ENCODE results near the gene MRPL2. TPM values are rescaled to one million over a fixed set of nuclear protein-coding genes. Genes with fewer than 3 reads are reported as not detected.

MRPL2 gene
- polyA plus RNA-seq, 3 donors = 23.9 to 26.9 (median 26.3) TPM

DNA sequence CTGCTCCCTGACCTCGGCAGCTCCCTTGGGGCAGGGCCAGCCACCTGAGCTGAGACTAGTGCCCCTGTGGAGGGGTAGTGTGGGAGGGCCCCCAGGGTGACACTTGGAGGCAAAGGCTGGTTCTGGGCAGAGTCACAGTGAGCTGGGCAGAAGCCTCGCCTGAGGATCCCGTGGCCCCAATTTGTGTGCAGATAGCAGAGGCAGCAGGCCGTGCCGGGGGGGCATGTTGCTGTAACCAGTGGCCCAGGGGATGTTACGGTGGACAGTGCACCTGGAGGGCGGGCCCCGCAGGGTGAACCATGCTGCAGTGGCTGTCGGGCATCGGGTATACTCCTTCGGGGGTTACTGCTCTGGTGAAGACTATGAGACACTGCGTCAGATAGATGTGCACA, 42.3 kb downstream of the MRPL2 start:
- DNase-seq = no peak
- no peak overlapping the region for H3K4me3 Mint-ChIP-seq
- Histone ChIP-seq H3K4me3 (replicated peaks in 1 of 3; ENCODE audit: low read depth in 2 of 3, low read length in 3 of 3) (no peak overlapping the region), H3K27ac (ENCODE audit: low read depth in 1 of 2, low read length in 2 of 2) (peak overlapping the region in 1 of 2 donors; percentile 56), H3K4me2 (replicated peaks; ENCODE audit: extremely low read depth, low read length, poor library complexity, severe bottlenecking) (no peak overlapping the region), H3K4me1 (ENCODE audit: control insufficient read depth in 1 of 2, insufficient read depth in 2 of 2, low read length in 2 of 2) (peaks cover 45 to 51% of the 10 kb centered on the region in 2 donors), H3K79me2 (ENCODE audit: insufficient read depth, low read length) (peaks cover 61% of the 10 kb centered on the region), H2AFZ (ENCODE audit: insufficient read depth, low read depth, low read length, poor library complexity, severe bottlenecking) (no peak overlapping the region), H3K27me3 (ENCODE audit: control insufficient read depth in 2 of 2, insufficient read depth in 2 of 2, low read length in 2 of 2) (no peaks in the 10 kb centered on the region), H3K36me3 (replicated peaks in 1 of 2; ENCODE audit: control insufficient read depth in 1 of 2, insufficient read depth in 2 of 2, low read length in 2 of 2) (peaks cover 30 to 31% of the 10 kb centered on the region in 2 donors), H3K9ac (ENCODE audit: insufficient read depth, low read length, poor library complexity, severe bottlenecking) (no peak overlapping the region), H3K9me3 (replicated peaks in 1 of 2; ENCODE audit: control insufficient read depth in 1 of 2, insufficient read depth in 1 of 2, low read length in 2 of 2) (no peaks in the 10 kb centered on the region), H4K20me1 (ENCODE audit: insufficient read depth, low read length) (peaks cover 47% of the 10 kb centered on the region)
- H3K9me3 Mint-ChIP-seq = no peaks in the 10 kb centered on the region
- H3K4me1 Mint-ChIP-seq = peaks cover 49% of the 10 kb centered on the region
- intact Hi-C loops (cut with micrococcal nuclease) = loop anchor here in 1 of 2 donors (10.0 kb wide), 2 partner anchors 112 to 498 kb away; partner anchors contain the start of genes LRRC73, POLR1C and YIPF3
- H3K36me3 Mint-ChIP-seq = peaks cover 30 to 41% of the 10 kb centered on the region in 2 donors
- TF ChIP-seq, protein P1, sequence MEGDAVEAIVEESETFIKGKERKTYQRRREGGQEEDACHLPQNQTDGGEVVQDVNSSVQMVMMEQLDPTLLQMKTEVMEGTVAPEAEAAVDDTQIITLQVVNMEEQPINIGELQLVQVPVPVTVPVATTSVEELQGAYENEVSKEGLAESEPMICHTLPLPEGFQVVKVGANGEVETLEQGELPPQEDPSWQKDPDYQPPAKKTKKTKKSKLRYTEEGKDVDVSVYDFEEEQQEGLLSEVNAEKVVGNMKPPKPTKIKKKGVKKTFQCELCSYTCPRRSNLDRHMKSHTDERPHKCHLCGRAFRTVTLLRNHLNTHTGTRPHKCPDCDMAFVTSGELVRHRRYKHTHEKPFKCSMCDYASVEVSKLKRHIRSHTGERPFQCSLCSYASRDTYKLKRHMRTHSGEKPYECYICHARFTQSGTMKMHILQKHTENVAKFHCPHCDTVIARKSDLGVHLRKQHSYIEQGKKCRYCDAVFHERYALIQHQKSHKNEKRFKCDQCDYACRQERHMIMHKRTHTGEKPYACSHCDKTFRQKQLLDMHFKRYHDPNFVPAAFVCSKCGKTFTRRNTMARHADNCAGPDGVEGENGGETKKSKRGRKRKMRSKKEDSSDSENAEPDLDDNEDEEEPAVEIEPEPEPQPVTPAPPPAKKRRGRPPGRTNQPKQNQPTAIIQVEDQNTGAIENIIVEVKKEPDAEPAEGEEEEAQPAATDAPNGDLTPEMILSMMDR (IDR thresholded peaks at IDR 0.05) = no peak
- WGBS (ENCODE audit: insufficient coverage) = 98% methylated on average over 12 of the region's 12 CpGs
- peaks cover 0 to 4% (median 0%) of the 10 kb centered on the region in 3 donors for H3K27me3 Mint-ChIP-seq (ENCODE audit: low read depth in 3 of 3)
- peak overlapping the region in 1 of 7 donors; percentile 51 for H3K27ac Mint-ChIP-seq

DNA sequence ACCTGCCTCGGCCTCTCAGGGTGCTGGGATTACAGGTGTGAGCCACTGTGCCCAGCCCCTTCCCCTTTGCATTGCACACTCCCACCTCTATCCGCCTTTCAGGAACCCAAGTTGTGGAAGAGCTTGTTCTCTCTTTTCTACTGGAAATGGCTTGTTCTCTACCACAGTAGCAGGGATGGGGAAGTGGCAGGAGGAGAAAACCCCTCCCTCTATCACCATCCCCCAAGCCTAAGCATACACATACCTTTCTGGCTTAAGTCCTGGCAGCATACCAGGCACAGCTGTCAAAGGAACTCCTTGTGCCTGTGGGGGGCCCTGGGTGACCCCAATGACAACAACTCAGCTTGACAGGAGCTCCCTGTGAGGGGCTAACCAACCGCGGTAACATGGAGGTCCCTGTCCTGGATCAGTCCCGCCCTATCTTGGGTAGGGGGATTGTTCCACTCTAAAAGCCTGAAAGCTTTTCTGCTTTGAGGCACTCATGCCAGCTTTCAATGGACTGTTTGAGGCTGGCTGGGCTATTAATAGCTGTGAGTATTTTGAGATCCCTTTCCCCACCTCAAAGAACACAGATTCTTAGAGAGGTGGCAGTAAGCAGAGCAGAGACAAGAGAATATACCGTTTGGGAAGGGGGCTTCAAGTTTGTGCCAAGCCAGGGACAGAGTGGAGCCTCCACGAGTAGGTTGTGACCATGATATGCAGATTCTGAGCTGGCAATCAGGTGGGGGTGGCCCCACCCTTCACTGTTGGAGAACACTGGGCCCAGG, 42.9 kb downstream of the MRPL2 start:
- H3K4me3 Mint-ChIP-seq = peak overlapping the region; percentile 21 to 77
- peaks cover 0 to 3% (median 0%) of the 10 kb centered on the region in 3 donors for H3K27me3 Mint-ChIP-seq (ENCODE audit: low read depth in 3 of 3)
- Histone ChIP-seq H3K4me2 (replicated peaks; ENCODE audit: extremely low read depth, low read length, poor library complexity, severe bottlenecking) (peak overlapping the region; percentile 96), H3K27me3 (ENCODE audit: control insufficient read depth in 2 of 2, insufficient read depth in 2 of 2, low read length in 2 of 2) (no peaks in the 10 kb centered on the region), H4K20me1 (ENCODE audit: insufficient read depth, low read length) (peaks cover 44% of the 10 kb centered on the region), H3K4me1 (ENCODE audit: control insufficient read depth in 1 of 2, insufficient read depth in 2 of 2, low read length in 2 of 2) (peaks cover 45 to 50% of the 10 kb centered on the region in 2 donors), H3K36me3 (replicated peaks in 1 of 2; ENCODE audit: control insufficient read depth in 1 of 2, insufficient read depth in 2 of 2, low read length in 2 of 2) (peaks cover 36% of the 10 kb centered on the region in 2 donors), H3K9ac (ENCODE audit: insufficient read depth, low read length, poor library complexity, severe bottlenecking) (no peak overlapping the region), H3K79me2 (ENCODE audit: insufficient read depth, low read length) (peaks cover 59% of the 10 kb centered on the region), H2AFZ (ENCODE audit: insufficient read depth, low read depth, low read length, poor library complexity, severe bottlenecking) (no peak overlapping the region), H3K4me3 (replicated peaks in 1 of 3; ENCODE audit: low read depth in 2 of 3, low read length in 3 of 3) (peak overlapping the region in 1 of 3 experiments; percentile 35), H3K27ac (ENCODE audit: low read depth in 1 of 2, low read length in 2 of 2) (peak overlapping the region in 1 of 2 donors; percentile 56), H3K9me3 (replicated peaks in 1 of 2; ENCODE audit: control insufficient read depth in 1 of 2, insufficient read depth in 1 of 2, low read length in 2 of 2) (no peaks in the 10 kb centered on the region)
- TF ChIP-seq, protein P1 (IDR thresholded peaks at IDR 0.05) = no peak
- no peaks in the 10 kb centered on the region for H3K9me3 Mint-ChIP-seq
- H3K36me3 Mint-ChIP-seq = peaks cover 35 to 47% of the 10 kb centered on the region in 2 donors
- intact Hi-C loops (cut with micrococcal nuclease) = loop anchor here in 1 of 2 donors (10.0 kb wide), 2 partner anchors 112 to 498 kb away; partner anchors contain the start of genes LRRC73, POLR1C and YIPF3
- 91% methylated on average over 2 of the region's 7 CpGs for WGBS (ENCODE audit: insufficient coverage)
- H3K4me1 Mint-ChIP-seq = peaks cover 47% of the 10 kb centered on the region
- peak overlapping the region in 6 of 7 donors; percentile 51 to 86 (median 80) for H3K27ac Mint-ChIP-seq
- DNase-seq = no peak

Measured in CD14-positive monocyte (primary cell).